Hindlimb muscle (tissue), 1 donor: Measurements from ENCODE around the gene PPIL1. TPM values are rescaled to one million over a fixed set of nuclear protein-coding genes. Genes with fewer than 3 reads are reported as not detected.

Experiments used
- DNase-seq: peaks from one replicate; pipeline ENCODE4 v3.0.0-alpha.2; 2013
- polyA plus RNA-seq: library from polyadenylated mRNA; unstranded; fragments of 120-200 nt; gene quantifications from one replicate; pipeline ENCODE4 v1.2.1, GENCODE V29; 2013; ENCODE audit not compliant: insufficient read length

Gene PPIL1
- polyA plus RNA-seq, 1 donor, result 28.8 TPM

DNA sequence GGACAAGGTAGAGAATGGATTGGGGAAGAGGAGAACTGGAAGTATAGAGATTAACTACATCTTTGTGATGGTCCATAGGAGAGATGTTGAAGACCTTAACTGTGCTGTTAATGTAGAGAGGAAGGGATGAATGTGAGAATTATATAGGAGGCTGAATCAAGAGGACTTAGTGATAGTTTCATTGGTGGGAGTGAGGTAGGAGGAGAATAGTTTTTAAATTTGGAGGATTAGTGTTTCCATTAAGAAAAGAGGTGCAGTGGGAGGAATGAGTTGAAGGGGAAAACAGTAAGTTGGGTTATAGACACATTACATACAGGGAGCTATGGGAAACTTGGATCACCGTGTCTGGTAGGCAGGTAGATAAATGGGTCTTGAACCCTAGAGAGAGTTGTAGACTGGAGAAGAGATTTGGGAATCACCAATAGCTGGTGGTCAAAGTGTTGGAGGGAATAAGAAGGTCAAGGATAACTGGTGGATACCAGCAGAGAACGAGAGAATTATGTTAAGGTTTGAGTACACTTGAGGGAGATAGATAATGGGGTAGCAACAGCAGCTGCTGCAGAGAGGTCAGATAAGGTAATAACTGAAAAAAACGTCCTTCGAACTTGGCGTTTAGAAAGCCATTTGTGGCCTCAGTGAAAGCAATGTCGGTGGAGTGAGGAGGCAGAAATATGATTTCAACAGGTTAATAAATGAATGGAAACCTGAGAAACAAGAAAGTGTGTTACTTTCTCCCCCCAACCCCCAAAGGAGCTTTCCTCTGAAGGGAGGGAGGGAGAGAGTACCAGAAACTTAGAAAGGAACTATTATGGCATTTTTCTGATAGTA lies 14.3 kb upstream of the PPIL1 start:
- DNase-seq, result no peak

DNA sequence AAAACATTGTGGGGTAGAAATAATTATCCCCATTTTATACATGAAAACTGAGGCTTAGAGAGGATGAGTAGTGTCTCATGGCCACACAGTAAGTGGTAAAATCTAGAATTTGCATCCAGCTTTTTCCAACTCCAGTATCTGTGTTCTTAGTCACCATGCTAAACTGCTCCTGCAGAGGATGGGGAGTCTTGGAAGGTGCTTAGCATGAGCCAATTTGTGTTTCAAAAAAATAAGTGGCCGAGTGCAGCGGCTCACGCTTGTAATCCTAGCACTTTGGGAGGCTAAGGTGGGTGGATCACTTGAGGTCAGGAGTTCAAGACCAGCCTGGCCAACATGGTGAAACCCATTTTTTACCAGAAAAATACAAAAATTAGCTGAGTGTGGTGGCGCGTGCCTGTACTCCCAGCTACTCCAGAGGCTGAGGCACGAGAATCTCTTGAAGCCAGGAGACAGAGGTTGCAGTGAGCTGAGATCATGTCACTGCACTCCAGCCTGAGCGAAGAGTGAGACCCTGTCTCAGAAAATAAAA lies 13.6 kb upstream of the PPIL1 start:
- no peak for DNase-seq

DNA sequence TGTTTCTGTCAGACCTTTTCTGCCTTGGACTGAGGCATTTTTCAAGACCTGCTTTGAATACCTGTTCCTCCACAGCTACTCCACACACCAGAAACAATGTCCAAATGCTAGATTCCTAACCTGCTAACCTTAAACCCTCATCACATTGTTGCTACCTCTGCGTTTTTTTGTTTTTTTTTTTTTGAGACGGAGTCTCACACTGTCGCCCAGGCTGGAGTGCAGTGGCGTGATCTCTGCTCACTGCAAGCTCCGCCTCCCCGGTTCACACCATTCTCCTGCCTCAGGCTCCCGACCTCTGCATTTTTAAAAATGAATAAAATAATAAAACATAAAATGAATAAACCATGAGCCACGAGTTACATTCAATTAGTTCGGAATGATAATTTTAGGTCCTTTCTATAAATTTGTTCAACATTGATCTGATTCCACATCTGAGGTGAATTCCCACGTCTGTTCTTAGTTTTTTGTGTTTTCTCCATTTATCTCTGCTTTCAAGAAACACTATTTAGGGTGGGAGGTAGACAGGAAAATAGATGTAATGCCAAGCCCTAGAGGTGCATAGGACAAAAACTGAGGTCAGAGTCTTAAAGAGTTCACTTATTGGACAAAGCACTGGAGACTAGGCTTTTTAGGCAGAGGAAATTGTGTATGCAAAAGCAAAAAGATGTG lies 12.5 kb upstream of the PPIL1 start:
- no peak for DNase-seq

DNA sequence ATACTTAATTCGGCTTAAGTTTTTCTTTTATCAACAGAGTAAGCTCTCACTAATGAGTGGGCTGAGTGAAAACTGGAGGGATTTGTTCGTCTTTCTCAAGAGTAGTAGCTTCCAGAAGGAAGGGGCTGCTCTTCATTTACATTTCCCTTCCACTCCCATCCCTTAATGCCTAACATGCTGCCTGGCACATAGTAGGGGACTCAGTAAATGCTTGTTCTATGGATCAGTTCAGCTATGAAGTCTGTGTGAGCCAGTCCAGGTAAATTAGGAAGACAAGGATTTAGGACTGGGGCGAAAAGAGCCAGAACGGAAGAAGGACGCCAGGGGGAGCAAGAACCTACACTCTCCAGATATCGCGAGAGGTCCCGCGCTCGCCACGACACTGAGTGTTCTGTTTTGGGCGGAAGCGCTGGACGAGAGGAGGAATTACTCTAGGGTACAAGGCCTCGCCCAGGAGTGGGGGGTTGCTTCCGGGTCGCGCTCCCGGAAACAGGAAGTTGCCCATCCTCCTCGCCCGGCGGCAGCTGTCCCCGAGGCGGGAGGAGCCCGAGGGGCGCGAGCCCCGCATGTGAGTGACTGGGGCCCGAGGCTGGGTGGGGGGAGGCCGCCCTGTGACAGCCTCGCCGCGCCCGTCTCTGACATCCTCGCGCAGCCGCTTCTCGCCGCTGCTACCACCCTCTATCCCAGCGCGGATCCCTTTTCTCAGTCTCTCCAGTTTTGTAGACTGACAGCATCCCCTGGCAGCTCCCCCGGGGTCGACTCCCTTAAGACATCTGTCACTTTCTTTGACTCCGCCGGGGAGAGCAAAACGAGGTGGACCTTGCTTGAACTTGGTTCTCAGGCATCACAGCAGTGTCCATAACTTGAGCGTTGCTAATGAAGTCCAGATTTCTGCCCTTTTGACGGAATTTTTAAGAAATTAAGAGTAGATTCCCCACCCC lies 11.1 kb upstream of the PPIL1 start, which contains the start of gene C6orf89:
Gene C6orf89 (plus strand): TSS at position 492 of the 941 bp plus-strand sequence. CDS start 13,493 bp downstream, outside the sequence.
- DNase-seq, result peak; percentile 96

DNA sequence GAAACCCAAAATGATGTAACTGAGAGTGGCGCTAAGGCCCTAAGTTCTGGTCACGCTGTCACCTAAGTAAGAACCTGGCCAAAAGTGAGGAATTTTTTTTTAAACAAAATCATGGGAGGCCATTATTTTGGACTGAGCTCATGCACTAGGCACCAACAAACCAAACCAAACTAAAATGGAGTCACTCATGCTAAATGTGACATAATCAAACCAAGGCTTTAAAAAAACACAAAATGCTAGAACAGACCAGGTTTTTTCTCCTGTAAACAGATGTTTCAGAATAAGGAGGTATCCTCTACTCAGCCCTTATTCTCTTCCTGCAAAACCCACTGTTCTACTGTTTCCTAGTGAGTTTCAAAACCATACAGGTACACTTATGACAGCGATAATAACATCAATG lies 10.0 kb upstream of the PPIL1 start:
- no peak for DNase-seq

DNA sequence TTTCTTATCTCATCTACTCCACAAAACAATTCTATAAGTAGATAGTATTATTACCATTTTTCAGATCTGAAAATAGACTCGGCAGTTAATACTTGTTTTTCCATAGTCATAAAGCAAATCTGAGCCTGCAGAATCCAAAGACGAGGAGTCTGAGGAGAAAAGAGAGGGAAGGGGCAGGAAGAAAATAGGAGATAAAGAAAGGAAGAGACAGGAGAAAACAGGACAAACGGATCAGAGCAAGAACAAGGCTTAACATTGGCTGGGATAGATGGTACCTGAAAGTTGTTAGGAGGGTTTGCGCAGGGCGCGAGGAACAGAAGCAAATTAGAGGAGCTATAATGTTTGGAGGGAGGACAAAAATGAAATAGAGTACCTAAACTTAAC lies 639 bp upstream of the PPIL1 start:
- DNase-seq, result no peak

DNA sequence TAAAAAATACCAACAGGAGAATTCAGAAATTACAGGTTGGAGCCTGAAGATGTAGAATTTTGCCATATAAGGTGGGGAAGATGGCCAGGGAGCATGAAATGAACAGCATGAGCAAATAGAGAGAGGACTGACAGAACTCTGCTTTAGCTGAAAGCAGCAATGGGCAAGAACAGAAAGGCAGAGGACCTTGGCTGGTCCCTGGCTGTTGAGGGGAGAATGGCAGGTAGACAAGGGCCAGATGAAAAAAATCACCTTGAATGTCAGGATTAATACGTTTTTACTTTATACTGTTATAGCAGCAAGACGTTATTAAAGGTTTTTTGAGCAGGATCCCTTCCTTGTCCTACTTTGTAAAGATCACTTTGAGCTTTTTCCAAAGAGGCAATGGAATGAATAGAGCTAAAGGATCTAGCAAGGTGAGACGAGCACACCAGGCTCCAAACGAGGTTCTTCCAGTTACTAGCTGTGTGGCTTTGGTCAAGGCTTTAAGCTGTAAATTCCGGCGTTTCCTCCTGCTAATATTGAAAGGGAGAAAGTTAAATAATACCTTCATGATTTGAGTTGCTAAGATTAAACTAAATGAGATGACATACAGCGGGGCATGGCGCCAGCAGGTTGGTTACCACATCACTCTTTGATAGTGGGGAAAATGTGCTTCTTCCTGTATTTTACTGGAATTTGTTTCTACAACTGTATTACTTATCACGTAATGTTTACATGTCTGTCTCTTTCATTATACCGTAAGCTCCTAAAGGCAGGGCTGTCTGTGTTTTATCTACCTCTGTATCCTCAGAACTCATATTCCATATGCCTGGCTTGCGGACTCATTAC lies 776 bp downstream of the PPIL1 start:
- peak; percentile 8 for DNase-seq

DNA sequence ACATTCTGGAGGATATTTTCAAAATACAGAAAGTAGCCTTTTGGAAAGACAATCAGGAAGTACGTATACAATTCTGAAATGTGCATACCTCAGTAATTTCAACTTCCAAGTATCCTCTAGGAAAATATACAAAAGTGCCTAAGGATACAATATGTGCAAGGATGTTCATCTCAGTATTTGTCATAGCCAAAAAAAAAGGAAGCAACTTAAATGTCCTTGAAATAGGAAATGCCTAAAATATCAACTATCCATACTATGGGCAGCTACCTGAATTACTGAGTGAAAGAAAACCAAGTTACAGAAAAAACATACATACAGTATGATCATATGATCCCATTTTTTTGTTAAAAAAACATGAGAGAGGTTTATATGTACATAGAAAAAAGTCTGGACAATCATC lies 1.5 kb downstream of the PPIL1 start:
- DNase-seq, result no peak

DNA sequence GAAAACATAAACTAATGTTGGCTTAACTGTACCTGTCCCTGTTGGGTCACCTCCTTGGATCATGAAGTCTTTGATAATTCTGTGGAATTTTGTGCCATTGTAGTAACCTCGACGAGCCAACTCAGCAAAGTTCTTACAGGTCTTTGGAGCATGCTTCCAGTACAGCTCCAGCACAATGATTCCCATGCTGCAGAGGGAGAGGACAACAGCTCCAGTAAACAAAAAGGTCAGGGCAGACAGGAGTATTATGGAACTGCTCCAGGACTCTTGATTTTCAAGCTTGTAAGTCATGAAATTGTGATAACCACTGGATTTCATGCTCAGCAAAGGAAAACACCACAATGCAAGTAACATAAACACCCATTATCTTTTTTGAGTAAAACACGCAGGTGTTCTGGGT lies 2.9 kb downstream of the PPIL1 start:
- no peak for DNase-seq

DNA sequence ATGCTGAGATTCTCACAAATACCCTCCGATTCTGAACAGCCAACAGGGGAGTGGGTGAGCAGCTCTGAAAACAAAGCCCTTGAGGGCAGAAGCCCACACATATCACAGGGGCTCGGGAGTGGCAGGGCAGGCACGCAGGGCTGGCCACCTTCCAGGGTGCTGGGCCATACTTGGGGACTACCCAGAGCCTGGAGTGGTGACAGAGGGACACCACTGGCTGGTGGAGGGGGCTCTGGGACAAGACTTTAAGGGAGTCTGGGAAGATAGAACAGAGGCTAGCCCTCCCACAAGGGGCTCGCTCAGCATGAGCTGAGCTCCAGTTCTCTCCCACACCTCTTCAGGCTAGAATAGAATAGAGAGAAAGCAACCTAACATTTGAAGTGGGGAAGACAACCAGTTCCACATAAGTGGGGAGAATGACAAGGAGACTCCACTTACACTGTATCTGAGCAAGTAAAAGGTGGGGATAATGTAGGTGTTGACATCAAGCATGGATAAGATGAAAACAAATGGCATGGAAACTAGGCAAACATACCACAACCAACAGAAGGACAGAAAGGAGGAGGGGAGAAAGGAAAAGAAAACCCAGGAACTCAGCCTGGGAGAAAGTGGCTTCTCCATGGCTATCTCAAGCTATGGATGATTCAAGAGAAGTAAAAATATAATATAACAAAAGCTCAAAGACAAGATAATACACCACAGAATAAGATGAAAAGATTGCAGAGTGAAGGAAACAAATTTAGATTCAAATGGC lies 7.0 kb downstream of the PPIL1 start:
- DNase-seq, result no peak

DNA sequence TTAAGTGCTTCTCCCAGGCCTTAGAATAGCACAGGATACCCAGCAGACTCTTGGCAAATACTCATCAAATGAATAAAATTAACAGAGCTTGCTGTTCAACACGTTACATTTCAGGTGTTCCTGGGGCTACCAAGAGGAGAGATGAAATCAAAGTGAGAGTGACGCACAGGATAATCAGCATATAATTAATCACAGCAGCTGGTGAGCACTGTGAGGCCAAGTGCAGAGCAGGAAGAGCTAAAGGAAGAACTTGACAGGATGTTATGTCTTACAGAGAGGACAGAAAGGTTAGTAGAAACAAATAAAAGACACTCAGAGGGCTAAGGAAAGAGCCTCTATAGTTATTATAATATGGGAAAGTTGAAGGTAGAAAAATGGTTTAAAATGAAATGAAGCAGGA lies 8.8 kb downstream of the PPIL1 start:
- DNase-seq, result no peak

DNA sequence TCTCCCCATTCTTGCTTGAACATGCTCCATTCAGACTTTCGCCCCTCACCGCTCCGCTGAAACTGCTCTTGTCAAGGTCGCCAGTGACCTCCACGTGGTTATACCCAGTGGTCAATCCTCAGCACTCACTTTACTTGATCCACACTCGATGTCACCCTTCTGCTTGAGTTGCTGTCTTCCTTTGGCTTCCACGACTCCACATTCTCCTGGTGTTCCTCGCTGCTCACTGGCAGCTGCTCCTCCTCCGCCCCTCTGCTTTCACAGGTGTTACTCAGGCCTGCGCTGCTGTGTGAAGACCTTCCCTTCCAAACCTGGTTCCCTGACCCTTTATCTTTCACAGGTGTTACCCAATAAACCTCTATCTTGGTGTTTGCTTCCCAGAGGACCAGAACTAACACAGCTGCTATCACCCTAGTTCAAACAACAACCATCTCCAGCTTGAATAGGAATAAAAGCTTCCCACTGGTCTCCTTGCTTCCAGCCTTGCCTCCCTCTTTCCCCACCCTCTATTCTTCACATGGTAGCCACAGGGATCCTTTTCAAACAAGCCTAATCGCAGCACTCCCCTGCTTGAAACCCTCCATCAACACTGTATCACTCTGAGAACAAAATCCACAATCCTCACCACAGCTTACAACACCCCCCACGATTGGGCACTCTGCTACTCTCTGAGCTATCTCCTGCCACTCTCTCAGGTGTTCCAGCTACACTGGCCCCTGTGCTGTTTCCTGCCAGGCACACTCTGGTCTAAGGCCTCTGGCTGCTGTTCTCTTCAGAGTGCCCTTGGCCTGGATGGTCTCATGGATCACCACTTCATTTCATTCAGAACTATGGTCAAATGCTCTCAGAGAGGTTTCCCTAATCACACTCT lies 10.7 kb downstream of the PPIL1 start:
- DNase-seq, result no peak

DNA sequence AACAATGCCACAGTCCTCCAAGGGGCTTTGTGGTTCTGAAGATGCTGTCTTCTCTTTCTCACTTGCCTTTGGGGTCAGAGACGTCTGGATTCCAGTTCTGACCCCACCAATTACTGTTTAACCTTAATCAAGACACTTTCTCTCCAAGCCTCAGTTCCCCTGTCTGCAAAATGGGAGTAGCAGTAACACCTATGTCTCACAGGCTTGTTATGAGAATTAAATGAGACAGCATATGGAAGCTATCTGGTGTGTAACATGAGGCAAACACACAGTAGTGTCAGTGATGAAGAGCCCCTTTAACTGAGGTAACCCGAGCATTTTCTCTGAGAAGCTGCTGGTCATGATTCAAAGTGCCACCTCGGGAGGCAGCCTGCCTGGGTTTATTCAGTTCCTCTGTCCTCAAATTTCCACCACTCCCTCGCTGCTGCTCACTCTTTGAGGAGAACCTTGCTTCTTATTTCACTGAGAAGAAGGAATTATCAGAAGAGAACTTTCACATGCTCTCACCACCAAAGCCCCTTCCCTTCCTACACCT lies 11.7 kb downstream of the PPIL1 start:
- DNase-seq, result no peak

DNA sequence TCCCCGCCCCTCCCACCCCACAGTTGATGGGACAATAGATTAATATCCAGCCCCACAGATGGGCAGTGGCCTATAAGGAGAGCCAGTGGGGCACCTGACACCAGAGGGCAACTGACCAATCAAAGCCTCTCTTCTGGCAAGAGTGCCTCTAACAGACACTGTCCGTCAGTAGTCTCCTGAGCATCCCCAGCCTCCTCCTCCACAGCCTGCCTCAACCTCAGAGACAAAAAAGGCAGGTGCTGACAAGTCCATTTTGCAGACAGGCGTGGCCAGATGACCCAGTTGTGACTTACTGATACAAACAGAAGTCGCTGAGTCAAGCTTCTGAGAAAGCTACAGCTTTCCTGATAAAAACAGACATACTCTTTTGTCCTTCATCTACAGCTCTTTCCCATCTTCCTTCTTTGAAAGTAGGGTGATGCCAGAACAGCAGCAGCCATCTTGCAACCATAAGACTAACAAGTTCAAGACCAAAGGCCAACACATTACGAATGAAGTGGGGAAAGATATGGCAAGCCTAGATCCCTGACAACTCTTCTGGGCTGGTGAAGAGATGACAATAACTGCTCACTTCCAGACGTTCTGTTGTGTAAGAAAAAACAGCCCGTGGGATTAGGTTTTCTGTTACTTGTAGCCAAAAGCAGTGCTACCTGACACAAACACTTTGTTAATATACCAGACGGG lies 12.3 kb downstream of the PPIL1 start:
- no peak for DNase-seq

DNA sequence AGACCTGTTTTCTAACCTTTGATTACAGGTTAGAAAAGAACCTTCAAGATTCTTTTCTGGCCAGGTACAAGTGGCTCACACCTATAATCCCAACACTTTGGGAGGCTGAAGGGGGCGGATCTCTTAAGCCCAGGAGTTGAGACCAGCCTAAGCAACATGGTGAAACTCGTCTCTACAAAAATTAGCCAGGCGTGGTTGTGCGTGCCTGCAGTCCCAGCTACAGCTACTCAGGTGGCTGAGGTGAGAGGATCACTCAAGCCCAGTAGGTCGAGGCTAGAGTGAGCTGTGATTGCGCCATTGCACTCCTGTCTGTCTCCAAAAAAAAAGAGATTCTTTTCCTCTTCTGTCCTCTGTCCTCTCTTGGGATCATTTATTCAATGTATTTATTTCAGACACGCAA lies 14.5 kb downstream of the PPIL1 start:
- no peak for DNase-seq

DNA sequence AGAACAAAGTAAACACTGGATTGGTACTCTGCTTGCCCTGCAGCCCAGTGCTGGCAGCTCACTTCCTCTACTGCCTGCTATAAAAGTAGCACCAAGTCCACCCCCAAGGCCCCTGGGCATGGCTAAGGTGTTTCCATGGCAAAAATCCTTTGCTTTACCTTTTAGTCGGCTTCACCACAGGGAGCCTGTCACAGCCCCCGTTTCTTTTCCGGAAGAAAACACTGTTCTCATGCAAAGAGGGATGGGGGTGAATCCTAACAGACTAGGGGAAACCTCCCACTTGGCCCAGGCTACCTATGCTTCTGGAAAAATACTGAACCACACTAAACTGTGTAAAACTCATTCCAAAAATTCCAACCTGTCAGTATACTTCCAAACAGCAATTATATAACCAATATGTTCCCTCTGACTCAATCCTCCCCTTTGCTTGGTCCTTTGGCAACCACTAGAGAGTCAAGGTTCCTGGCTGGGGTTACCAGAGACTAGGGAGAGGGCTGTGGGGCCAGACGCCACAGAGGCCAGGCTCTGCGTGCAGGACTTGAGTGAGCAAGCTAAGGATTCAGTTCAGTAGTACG lies 16.1 kb downstream of the PPIL1 start:
- DNase-seq, result peak; percentile 40

DNA sequence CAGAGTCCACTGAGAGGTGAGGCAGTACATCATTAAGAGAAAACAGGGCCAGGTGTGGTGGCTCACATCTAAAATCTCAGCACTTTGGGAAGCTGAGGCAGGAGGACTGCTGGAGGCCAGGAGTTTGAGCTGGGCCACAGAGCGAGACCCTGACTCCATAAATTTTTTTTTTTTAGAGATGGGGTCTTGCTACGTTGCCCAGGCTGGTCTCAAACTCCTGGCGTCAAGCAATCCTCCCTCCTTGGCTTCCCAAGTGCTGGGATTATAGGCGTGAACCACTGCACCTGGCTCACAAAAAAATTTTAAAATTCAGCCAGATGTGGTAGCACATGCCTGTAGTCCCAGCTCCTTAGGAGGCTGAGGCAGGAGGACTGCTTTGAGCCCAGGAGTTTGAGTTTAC lies 17.3 kb downstream of the PPIL1 start:
- no peak for DNase-seq

DNA sequence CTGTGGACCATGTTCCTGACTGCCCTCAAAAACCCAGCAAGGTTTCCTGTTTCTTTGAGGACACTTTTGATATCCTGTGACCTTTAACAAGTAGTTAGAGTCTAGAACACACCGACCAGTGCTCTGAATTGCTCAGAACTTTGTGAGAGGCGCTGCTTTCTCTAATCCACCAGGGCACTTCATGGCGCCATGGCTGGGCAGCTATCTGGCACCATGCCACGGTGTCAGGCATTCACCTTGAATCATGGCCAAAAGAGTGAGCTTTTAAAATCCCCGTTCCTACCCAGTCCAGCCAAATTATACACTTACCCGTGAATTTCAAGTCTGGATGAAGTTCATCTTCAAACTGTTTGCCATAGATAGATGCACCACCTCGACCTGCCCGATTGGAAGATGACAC lies 18.3 kb downstream of the PPIL1 start:
- no peak for DNase-seq

DNA sequence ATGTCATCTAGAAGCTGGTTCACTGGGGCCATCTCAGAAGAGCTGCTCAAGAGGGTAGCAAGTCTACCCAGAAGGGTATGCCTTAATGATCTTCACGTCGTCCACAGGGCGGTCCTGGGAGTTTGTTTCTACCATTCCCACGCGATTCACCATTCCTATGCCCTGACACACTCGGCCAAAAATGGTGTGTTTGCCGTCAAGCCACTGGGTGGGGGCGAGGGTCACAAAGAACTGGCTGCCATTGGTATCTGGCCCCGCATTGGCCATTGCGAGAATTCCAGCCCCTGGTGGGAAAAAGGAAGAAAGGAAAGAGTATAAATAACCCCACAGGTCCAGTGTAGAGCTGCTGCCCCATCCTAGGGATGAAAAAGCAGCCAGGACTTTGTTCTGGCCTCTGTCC lies 18.9 kb downstream of the PPIL1 start:
- DNase-seq, result no peak
